VCaP (cell line): ENCODE results near the gene NGEF.

Experiments used
- H3K27ac ChIP-seq: fragments of 450-650 bp; 2 replicates; pipeline ENCODE4 v1.5.1; 2017
- CTCF ChIP-seq: fragments of 450-650 bp; conservative IDR thresholded peaks from 2 replicates; pipeline ENCODE4 v1.5.1; 2017; ENCODE audit warnings: mild to moderate bottlenecking, moderate library complexity

The NGEF gene

DNA sequence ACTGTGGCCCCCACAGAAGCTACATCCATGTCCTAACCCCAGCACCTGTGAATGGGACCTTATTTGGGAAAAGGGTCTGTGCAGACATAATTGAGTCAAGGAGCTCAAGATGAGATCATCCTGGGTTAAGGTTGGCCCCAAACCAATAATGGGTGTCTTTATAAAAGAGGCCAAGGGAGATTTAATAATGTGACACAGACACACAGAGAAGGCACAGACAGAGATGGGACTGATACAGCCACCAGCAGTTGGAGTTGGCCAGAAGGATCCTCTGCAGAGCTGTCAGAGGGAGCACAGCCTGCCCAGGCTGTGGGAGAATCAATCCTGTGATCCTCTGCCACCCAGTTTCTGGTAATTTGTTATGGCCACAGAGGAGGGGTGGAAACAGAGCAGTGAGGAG lies 116.9 kb downstream of the NGEF start:
- no peak overlapping the region for H3K27ac ChIP-seq
- no peak for TF ChIP-seq CTCF

- H3K27ac ChIP-seq: no peak overlapping the region
- no peak for TF ChIP-seq CTCF
These were observed 118.3 kb downstream of the NGEF start for GRCh38 chr2:232894746-232895145.

DNA sequence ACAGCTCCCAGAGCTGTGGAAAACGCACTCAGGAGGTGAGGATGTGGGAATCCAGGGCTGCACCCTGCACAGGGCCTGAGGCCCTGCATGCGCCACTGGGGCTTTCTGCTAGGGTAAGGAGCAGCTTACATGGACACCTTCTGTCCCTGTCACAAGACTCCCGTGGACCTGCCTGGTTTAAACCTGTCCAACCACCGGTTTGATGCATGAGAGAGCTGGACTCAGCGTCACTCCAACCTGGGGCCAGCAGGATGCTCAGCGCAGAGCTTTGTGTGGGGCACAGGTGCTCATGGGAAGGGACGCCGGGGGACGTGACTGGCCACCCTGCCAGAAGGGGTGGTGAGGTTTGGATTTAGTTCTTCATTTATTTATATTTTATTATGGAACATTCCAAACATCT lies 118.8 kb downstream of the NGEF start:
- H3K27ac ChIP-seq: no peak overlapping the region

DNA sequence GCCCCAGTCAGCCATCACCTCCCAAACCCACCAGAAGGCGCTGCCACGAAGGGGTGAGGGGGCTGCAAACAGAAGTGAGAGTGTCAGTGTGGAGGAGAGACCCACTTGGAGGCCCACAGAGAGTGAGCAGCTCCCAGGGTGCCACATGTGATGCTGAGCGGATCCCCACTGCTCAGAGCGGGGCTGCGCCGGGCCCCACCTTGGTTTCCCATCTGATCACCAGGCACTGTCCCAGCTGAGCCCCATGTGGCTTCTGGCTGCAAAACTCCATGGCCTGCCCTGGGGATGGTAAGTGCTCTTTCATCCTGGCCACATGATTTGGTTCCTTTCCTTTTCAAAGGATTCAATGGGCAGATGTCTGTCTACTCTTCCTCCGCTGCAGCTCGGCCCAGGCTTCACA lies 119.2 kb downstream of the NGEF start:
- H3K27ac ChIP-seq: no peak overlapping the region
- no peak for TF ChIP-seq CTCF

More for the DNA sequence above, 118.8 kb downstream of the NGEF start:
- no peak for TF ChIP-seq CTCF

- H3K27ac ChIP-seq: no peak overlapping the region
- TF ChIP-seq CTCF: no peak
These were observed 120.2 kb downstream of the NGEF start for GRCh38 chr2:232892843-232893242.

DNA sequence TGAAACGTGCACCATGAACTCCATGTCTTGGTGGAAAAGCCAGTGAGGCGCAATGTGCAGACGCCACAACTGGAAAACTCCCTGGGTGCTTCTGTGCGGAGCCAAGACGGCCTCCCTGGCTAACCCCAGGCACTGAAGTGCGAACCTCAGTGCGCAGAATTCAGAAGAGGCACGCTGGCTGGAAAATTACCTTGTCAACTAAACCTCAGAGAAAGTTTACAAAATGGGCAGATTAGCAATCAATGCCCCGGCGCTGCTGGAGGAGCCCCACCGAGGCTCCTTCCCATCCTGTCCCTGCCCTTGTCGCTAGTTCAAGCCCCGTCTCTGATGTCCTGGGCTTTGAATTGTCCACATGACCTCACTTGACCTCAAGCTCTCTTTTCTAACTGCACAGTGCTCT lies 120.8 kb downstream of the NGEF start:
- no peak overlapping the region for H3K27ac ChIP-seq
- TF ChIP-seq CTCF: no peak

DNA sequence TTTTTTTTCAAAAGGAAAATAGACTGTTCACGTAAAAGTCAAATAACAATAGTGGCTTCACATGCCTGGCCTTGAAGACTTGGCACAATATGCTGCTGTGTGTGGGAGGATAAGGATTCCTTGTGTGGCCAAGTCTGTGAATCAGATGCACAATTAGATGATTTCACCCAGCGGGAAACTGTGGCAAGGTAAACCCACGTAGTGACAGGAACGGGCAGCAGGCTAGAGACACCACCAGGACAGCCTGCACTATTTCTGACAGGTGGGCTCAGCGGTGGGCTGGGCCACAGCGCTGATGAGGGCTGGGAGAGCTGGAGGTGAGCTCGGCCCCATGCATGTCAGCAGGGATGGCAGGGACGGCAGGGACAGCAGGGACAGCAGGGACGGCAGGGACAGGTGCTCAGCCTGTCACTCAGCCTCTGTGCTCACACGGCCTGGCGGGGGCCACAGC lies 121.4 kb downstream of the NGEF start:
- H3K27ac ChIP-seq: peak overlapping the region; percentile 44; the same call in 1 of the 2 replicates
- TF ChIP-seq CTCF: no peak
